ENCODE results near the gene ESRRA. TPM values are rescaled to one million over a fixed set of nuclear protein-coding genes. Genes with fewer than 3 reads are reported as not detected.

ESRRA gene
- total and polyA plus RNA-seq, 9 of the 15 experiments (the other 6 are each of a cell fraction or from before 2014, with no cell fraction given): 0.27 to 89.7 (median 23.7) TPM

DNA sequence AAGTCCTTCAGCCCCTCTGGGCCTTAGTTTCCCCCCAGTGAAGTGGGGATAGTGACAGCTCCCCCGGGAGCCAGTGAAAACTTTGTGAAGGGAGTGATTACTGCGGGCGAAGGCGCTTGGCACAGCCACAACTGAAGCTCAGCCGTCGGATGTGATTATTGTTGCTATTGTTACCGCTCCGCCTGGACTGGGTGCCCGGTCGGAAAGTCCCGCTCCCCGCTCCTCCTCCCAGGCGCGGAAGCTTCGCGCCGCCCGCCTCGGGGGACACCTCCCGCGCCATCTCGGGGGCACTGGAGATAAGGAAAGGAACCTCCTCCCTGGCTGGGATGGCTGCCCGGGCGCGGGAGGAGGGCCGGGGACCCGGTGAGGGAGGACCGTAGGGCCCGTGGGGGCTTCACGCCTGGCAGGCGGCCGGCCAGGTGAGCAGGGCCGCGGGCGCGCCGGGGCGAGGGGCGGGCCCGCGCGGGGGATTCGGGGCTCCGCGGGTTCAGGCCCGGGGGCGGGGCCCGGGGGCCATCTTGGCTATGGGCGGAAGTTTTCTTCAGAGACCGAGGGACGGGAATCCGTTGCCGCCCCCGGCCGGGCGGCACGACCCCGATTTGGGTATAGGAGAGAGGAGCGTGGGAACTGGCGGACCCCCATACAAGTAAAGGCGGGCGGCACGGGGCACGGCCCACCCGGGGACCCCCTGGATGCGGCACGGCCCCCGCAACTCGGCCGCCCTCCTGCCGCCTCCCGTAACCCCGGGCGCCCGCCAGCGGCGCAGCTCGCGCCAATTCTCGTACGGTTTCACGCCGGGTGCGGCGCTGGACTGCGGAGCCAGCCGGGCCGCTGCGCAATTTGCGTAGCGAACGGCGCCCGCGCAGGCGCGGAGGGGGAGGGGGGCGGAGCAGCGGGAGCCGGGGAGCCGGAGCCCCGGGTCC lies 20.1 kb upstream of the ESRRA start, which contains the start of gene GPR137 (continued):
- TF ChIP-seq, protein P1, sequence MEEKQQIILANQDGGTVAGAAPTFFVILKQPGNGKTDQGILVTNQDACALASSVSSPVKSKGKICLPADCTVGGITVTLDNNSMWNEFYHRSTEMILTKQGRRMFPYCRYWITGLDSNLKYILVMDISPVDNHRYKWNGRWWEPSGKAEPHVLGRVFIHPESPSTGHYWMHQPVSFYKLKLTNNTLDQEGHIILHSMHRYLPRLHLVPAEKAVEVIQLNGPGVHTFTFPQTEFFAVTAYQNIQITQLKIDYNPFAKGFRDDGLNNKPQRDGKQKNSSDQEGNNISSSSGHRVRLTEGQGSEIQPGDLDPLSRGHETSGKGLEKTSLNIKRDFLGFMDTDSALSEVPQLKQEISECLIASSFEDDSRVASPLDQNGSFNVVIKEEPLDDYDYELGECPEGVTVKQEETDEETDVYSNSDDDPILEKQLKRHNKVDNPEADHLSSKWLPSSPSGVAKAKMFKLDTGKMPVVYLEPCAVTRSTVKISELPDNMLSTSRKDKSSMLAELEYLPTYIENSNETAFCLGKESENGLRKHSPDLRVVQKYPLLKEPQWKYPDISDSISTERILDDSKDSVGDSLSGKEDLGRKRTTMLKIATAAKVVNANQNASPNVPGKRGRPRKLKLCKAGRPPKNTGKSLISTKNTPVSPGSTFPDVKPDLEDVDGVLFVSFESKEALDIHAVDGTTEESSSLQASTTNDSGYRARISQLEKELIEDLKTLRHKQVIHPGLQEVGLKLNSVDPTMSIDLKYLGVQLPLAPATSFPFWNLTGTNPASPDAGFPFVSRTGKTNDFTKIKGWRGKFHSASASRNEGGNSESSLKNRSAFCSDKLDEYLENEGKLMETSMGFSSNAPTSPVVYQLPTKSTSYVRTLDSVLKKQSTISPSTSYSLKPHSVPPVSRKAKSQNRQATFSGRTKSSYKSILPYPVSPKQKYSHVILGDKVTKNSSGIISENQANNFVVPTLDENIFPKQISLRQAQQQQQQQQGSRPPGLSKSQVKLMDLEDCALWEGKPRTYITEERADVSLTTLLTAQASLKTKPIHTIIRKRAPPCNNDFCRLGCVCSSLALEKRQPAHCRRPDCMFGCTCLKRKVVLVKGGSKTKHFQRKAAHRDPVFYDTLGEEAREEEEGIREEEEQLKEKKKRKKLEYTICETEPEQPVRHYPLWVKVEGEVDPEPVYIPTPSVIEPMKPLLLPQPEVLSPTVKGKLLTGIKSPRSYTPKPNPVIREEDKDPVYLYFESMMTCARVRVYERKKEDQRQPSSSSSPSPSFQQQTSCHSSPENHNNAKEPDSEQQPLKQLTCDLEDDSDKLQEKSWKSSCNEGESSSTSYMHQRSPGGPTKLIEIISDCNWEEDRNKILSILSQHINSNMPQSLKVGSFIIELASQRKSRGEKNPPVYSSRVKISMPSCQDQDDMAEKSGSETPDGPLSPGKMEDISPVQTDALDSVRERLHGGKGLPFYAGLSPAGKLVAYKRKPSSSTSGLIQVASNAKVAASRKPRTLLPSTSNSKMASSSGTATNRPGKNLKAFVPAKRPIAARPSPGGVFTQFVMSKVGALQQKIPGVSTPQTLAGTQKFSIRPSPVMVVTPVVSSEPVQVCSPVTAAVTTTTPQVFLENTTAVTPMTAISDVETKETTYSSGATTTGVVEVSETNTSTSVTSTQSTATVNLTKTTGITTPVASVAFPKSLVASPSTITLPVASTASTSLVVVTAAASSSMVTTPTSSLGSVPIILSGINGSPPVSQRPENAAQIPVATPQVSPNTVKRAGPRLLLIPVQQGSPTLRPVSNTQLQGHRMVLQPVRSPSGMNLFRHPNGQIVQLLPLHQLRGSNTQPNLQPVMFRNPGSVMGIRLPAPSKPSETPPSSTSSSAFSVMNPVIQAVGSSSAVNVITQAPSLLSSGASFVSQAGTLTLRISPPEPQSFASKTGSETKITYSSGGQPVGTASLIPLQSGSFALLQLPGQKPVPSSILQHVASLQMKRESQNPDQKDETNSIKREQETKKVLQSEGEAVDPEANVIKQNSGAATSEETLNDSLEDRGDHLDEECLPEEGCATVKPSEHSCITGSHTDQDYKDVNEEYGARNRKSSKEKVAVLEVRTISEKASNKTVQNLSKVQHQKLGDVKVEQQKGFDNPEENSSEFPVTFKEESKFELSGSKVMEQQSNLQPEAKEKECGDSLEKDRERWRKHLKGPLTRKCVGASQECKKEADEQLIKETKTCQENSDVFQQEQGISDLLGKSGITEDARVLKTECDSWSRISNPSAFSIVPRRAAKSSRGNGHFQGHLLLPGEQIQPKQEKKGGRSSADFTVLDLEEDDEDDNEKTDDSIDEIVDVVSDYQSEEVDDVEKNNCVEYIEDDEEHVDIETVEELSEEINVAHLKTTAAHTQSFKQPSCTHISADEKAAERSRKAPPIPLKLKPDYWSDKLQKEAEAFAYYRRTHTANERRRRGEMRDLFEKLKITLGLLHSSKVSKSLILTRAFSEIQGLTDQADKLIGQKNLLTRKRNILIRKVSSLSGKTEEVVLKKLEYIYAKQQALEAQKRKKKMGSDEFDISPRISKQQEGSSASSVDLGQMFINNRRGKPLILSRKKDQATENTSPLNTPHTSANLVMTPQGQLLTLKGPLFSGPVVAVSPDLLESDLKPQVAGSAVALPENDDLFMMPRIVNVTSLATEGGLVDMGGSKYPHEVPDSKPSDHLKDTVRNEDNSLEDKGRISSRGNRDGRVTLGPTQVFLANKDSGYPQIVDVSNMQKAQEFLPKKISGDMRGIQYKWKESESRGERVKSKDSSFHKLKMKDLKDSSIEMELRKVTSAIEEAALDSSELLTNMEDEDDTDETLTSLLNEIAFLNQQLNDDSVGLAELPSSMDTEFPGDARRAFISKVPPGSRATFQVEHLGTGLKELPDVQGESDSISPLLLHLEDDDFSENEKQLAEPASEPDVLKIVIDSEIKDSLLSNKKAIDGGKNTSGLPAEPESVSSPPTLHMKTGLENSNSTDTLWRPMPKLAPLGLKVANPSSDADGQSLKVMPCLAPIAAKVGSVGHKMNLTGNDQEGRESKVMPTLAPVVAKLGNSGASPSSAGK (IDR thresholded peaks at IDR 0.05): no peak; the same call in 1 of the 2 replicates
- TF ChIP-seq KAT7 (CRISPR knock-in tag; IDR thresholded peaks at IDR 0.05; ENCODE audit: borderline replicate concordance): no peak; the same call in 1 of the 2 replicates
- TF ChIP-seq YY1 (IDR thresholded peaks at IDR 0.05; ENCODE audit: borderline replicate concordance in 1 of 3, control insufficient read depth in 1 of 3, extremely low read depth in 1 of 3, insufficient read depth in 3 of 3, insufficient read length in 1 of 3, insufficient replicate concordance in 2 of 3, low read depth in 1 of 3, low read length in 2 of 3): peak; percentile 90 to 98 (median 98)
- no peak; the same call in 1 of the 2 replicates for TF ChIP-seq SUPT5H (IDR thresholded peaks at IDR 0.05)
- TF ChIP-seq, protein P2, sequence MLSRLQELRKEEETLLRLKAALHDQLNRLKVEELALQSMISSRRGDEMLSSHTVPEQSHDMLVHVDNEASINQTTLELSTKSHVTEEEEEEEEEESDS (CRISPR knock-in tag; IDR thresholded peaks at IDR 0.05): no peak
- peak; percentile 99; the same call in 1 of the 2 replicates for TF ChIP-seq TAF15 (IDR thresholded peaks at IDR 0.05; ENCODE audit: low read depth, low read length)
- TF ChIP-seq XRCC5 (IDR thresholded peaks at IDR 0.05; ENCODE audit: low read depth, low read length): peak; percentile 0; the same call in 1 of the 2 replicates
- TF ChIP-seq, protein P3, sequence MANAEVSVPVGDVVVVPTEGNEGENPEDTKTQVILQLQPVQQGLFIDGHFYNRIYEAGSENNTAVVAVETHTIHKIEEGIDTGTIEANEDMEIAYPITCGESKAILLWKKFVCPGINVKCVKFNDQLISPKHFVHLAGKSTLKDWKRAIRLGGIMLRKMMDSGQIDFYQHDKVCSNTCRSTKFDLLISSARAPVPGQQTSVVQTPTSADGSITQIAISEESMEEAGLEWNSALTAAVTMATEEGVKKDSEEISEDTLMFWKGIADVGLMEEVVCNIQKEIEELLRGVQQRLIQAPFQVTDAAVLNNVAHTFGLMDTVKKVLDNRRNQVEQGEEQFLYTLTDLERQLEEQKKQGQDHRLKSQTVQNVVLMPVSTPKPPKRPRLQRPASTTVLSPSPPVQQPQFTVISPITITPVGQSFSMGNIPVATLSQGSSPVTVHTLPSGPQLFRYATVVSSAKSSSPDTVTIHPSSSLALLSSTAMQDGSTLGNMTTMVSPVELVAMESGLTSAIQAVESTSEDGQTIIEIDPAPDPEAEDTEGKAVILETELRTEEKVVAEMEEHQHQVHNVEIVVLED (CRISPR knock-in tag; IDR thresholded peaks at IDR 0.05): peak; percentile 39; the same call in 1 of the 2 replicates
- no peak for TF ChIP-seq MTF1 (CRISPR knock-in tag; IDR thresholded peaks at IDR 0.05; ENCODE audit: borderline replicate concordance)
- TF ChIP-seq ARNT (IDR thresholded peaks at IDR 0.05): no peak
